ENCODE measurements around the gene FAM180B.

DNA sequence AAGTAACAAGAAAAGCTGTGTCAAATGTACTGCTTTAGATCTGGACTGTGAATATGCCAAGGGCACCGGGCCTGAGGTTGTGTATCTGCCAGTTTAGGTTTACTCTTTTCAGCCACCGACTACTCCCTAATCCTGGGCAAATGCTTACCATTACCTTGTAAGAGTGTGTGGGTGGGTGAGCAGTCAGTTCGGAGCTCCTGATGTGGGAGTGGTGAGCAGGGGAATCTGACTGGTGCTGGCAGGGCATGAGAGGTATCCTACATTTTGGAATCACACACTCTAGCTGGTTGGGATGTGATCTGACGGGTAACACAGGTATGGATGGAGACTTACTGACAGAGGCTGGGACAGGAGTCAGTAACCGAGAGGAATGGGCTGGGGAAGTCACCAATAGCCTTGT lies 2.6 kb upstream of the FAM180B start:
- TF ChIP-seq GATA2 (IDR thresholded peaks at IDR 0.05; ENCODE audit: low read depth, low read length) (no peak), GATA3 (IDR thresholded peaks at IDR 0.05; ENCODE audit: low read depth, low read length) (no peak)
